Esophagus squamous epithelium (tissue), 5 donors: ENCODE results near the gene RPL5. TPM values are rescaled to one million over a fixed set of nuclear protein-coding genes. Genes with fewer than 3 reads are reported as not detected.

Experiments
- DNase-seq: peaks from one replicate; lab custom pipeline; 2025; lab: John Stamatoyannopoulos, UW
- H3K27ac ChIP-seq, 4 donors: fragments of 200-600 bp; sonication (generic); one replicate each; pipeline ENCODE4 v1.5.1; 2016 to 2019; ENCODE audit warnings: mild to moderate bottlenecking in 1 of 4
- H3K27me3 ChIP-seq, 4 donors: fragments of 200-600 bp; sonication (generic); 1 replicate in 3 of 4; 2 replicates in 1 of 4; pipeline versions ENCODE4 v1.5.1 to v1.6.0; 2017 to 2021; ENCODE audit warnings: antibody characterized with exemption in 1 of 4
- H3K36me3 ChIP-seq, 3 donors: fragments of 200-600 bp; sonication (generic); one replicate each; pipeline ENCODE4 v1.5.1; 2016 to 2019
- H3K4me1 ChIP-seq, 3 donors: fragments of 200-600 bp; sonication (generic); one replicate each; pipeline ENCODE4 v1.5.1; 2017 to 2019
- H3K4me3 ChIP-seq, 4 donors: fragments of 200-600 bp; sonication (generic); 1 replicate in 3 of 4; 2 replicates in 1 of 4; pipeline ENCODE4 v1.5.1; 2016 to 2019; ENCODE audit warnings: mild to moderate bottlenecking in 2 of 4, moderate library complexity in 1 of 4
- H3K9me3 ChIP-seq, 3 donors: fragments of 200-600 bp; sonication (generic); one replicate each; pipeline ENCODE4 v1.5.1; 2016 to 2019
- POLR2A ChIP-seq, 4 donors: fragments of 450-650 bp; IDR thresholded peaks; one replicate each; pipeline ENCODE4 v1.6.1; 2017; ENCODE audit warnings: antibody characterized with exemption in 4 of 4, mild to moderate bottlenecking in 4 of 4, moderate library complexity in 3 of 4
- WGBS, 2 donors: methylation state at CpG; one replicate each; pipeline ENCODE4 v1.1.5; 2018; 5-methylcytosine and 5-hydroxymethylcytosine counted together
- intact Hi-C: fragments of 100-400 bp; cut with DNase I; formaldehyde crosslinking; loops from one replicate; pipeline ENCODE4 v1.15.0; 2022
- total RNA-seq, 4 donors: library from RNA; depleted of rRNA; stranded (reverse); fragments of >200 nt; gene quantifications; one replicate each; pipeline ENCODE4 v1.1.0, GENCODE V29; 2016
- TF ChIP-seq, protein P1 (sequence below), 6 experiments: fragments of 450-650 bp in 4 of 6; fragments of 200-600 bp in 2 of 6; sonication (generic) in 2 of 6; IDR thresholded peaks; one replicate each; pipeline ENCODE4 v1.5.1; 2016 to 2019; ENCODE audit warnings: antibody characterized with exemption in 6 of 6, mild to moderate bottlenecking in 4 of 6, moderate library complexity in 4 of 6
- donor health status: DM: yes; HTN: yes; CAD: no.

Gene RPL5
- total RNA-seq, 4 donors from 2014 or later = 828 to 2,443 (median 1,463) TPM

DNA sequence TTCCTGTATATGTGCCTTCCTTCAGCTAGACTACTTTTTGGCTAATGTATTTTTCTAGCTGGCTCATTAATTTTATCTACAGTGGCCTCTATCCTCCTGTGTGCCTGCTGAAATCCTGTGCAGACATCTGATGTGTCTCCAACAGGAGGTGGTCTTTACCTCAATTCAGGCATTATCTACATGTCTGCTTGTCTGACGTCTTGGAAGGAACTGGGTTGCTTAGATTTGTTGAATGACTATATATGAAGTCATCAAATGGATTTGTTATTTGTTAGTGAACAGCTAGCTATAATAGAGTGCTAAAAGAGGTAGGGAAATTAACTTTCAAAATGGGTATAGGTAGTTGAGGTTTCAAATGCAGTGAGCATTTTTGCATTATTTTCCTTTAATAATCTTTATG is 6.7 kb downstream of the RPL5 start:
- TF ChIP-seq, protein P1, sequence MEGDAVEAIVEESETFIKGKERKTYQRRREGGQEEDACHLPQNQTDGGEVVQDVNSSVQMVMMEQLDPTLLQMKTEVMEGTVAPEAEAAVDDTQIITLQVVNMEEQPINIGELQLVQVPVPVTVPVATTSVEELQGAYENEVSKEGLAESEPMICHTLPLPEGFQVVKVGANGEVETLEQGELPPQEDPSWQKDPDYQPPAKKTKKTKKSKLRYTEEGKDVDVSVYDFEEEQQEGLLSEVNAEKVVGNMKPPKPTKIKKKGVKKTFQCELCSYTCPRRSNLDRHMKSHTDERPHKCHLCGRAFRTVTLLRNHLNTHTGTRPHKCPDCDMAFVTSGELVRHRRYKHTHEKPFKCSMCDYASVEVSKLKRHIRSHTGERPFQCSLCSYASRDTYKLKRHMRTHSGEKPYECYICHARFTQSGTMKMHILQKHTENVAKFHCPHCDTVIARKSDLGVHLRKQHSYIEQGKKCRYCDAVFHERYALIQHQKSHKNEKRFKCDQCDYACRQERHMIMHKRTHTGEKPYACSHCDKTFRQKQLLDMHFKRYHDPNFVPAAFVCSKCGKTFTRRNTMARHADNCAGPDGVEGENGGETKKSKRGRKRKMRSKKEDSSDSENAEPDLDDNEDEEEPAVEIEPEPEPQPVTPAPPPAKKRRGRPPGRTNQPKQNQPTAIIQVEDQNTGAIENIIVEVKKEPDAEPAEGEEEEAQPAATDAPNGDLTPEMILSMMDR (IDR thresholded peaks at IDR 0.05) = no peak
- TF ChIP-seq POLR2A (IDR thresholded peaks at IDR 0.05) = no peak
- Histone ChIP-seq H3K4me1 (peaks cover 26 to 72% (median 47%) of the 10 kb centered on the region in 3 donors), H3K4me3 (no peak overlapping the region), H3K36me3 (peaks cover 8 to 100% (median 34%) of the 10 kb centered on the region in 3 donors), H3K27ac (no peak overlapping the region), H3K27me3 (no peaks in the 10 kb centered on the region), H3K9me3 (no peaks in the 10 kb centered on the region)
- intact Hi-C loops = no loop called here
- 0% methylated on average over 1 of the region's 1 CpG for WGBS, 2 donors
- DNase-seq = no peak

DNA sequence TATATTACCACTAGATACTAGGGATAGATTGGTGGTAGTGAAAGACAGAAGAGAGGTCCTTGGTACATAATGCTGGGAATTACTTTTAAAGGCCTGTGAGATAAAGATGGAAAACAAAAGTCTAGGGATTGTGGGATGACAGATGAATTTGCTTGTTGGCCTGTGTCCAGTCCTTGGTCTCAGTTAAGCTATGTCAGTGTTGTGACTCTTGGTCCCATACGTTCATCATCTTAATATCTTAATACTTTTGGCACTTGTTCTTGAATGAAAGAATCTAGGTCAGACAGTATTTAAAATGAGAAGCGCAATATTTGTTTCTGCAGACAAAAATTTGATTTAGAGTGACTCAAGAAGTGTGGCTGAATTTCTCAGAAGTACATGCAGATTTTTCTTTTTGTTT is 7.6 kb downstream of the RPL5 start:
- H3K4me1 ChIP-seq = peaks cover 23 to 63% (median 38%) of the 10 kb centered on the region in 3 donors
- no peaks in the 10 kb centered on the region for H3K27me3 ChIP-seq
- no peak for DNase-seq
- WGBS, 2 donors = 41 to 50% methylated on average over 2 of the region's 2 CpGs
- H3K36me3 ChIP-seq = peaks cover 8 to 100% (median 34%) of the 10 kb centered on the region in 3 donors
- H3K27ac ChIP-seq = no peak overlapping the region
- H3K9me3 ChIP-seq = no peaks in the 10 kb centered on the region
- intact Hi-C loops = no loop called here
- no peak for TF ChIP-seq POLR2A (IDR thresholded peaks at IDR 0.05)
- TF ChIP-seq, protein P1 (IDR thresholded peaks at IDR 0.05) = no peak
- H3K4me3 ChIP-seq = no peak overlapping the region

DNA sequence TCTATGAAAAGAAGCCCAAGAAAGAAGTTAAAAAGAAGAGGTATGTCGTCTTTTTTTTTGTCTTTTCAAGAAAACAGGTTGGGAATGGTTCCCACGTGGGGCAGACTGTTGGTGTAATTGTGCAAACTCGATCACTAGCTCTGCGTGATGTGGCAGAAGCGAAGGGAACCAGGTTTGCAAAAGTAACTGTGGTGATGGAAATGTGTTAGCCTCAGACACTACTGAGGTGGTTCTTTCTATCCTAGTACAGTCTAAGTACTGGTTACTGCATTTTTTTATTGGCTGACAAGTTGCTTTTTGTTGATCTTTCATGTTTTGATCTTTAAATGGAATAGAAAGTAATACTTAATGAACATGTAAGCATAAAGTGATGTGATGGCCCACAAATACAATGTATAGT is 8.8 kb downstream of the RPL5 start:
- H3K27ac ChIP-seq = no peak overlapping the region
- 66 to 68% methylated on average over 5 of the region's 5 CpGs for WGBS, 2 donors
- DNase-seq = no peak
- H3K9me3 ChIP-seq = no peaks in the 10 kb centered on the region
- peaks cover 14 to 51% (median 28%) of the 10 kb centered on the region in 3 donors for H3K4me1 ChIP-seq
- TF ChIP-seq POLR2A (IDR thresholded peaks at IDR 0.05) = no peak
- TF ChIP-seq, protein P1 (IDR thresholded peaks at IDR 0.05) = no peak
- no peaks in the 10 kb centered on the region for H3K27me3 ChIP-seq
- peaks cover 8 to 97% (median 34%) of the 10 kb centered on the region in 3 donors for H3K36me3 ChIP-seq
- H3K4me3 ChIP-seq = no peak overlapping the region
- intact Hi-C loops = no loop called here

DNA sequence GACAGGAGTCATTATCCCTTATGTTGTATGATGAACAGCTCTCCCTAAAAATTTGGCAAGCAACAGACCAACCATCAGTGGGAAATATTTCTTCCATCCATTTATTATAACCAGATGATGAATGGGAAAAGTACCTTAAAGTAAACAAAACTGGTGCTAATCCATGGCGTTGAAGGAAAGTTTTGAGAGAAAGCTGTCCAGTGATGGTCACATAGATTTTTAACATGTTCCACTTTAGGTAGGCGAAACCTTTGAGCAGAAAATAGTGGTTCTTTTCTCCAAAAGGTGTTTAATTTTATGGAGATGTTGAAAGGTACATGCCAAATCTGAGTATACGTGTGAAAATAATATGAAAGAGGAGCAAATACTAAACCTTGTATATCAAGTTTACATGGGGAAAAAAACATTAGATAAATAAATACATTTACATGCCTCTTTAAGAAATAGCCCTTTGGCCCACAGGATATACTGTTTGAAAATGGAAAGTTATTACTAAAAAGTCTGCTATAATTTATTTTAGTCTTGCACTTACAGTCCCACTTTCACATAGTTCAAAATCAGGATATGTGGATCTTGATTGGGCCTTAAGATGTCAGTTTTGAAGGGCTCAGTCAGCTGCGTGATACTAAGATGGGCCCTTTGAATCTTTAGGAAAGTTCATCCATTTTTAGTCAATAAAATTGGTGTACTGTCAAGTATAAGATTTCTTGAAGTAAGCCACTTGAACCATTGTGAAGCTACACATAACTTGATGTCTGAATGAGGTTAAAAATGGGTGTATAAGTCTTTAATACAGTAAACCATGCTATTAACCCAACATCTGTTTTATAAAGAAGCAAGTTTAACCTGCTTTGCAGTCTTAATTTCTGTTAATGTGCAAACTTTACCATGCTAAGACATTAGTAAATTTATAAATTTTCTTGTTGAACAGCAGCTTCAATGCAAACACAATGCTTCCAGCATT is 10.5 kb downstream of the RPL5 start:
- TF ChIP-seq POLR2A (IDR thresholded peaks at IDR 0.05) = no peak
- TF ChIP-seq, protein P1 (IDR thresholded peaks at IDR 0.05) = no peak
- no peak overlapping the region for H3K27ac ChIP-seq
- 74 to 78% methylated on average over 4 of the region's 4 CpGs for WGBS, 2 donors
- H3K27me3 ChIP-seq = no peaks in the 10 kb centered on the region
- peaks cover 6 to 34% (median 16%) of the 10 kb centered on the region in 3 donors for H3K4me1 ChIP-seq
- no peak overlapping the region for H3K4me3 ChIP-seq
- no peaks in the 10 kb centered on the region for H3K9me3 ChIP-seq
- intact Hi-C loops = no loop called here
- no peak for DNase-seq
- H3K36me3 ChIP-seq = peaks cover 8 to 84% (median 28%) of the 10 kb centered on the region in 3 donors

DNA sequence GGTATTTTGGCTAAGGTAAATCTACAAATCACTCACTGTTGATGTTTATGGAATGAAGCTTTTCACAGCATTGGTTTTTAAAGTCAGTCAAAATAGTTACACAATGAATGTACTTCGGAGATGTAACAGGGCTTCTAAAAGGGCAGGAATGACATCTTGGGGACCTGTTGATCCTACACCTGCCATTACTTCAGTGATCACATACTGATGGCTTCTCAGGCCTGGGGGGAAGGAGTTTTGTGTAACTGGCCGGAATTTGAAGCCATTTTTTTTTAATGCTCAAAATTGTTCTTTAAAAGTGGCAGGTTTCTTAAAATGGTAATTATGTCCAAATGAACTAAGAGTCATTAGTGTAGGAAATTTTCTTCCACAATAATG is 11.2 kb downstream of the RPL5 start:
- Histone ChIP-seq H3K27me3 (no peaks in the 10 kb centered on the region), H3K36me3 (peaks cover 8 to 77% (median 28%) of the 10 kb centered on the region in 3 donors), H3K4me3 (no peak overlapping the region), H3K9me3 (no peaks in the 10 kb centered on the region), H3K4me1 (peaks cover 1 to 33% (median 9%) of the 10 kb centered on the region in 3 donors), H3K27ac (no peak overlapping the region)
- TF ChIP-seq, protein P1 (IDR thresholded peaks at IDR 0.05) = no peak
- no peak for TF ChIP-seq POLR2A (IDR thresholded peaks at IDR 0.05)
- WGBS, 2 donors = 32 to 38% methylated on average over 2 of the region's 2 CpGs
- no peak for DNase-seq
- intact Hi-C loops = no loop called here
